ENCODE results near the gene ZNF609.

DNA sequence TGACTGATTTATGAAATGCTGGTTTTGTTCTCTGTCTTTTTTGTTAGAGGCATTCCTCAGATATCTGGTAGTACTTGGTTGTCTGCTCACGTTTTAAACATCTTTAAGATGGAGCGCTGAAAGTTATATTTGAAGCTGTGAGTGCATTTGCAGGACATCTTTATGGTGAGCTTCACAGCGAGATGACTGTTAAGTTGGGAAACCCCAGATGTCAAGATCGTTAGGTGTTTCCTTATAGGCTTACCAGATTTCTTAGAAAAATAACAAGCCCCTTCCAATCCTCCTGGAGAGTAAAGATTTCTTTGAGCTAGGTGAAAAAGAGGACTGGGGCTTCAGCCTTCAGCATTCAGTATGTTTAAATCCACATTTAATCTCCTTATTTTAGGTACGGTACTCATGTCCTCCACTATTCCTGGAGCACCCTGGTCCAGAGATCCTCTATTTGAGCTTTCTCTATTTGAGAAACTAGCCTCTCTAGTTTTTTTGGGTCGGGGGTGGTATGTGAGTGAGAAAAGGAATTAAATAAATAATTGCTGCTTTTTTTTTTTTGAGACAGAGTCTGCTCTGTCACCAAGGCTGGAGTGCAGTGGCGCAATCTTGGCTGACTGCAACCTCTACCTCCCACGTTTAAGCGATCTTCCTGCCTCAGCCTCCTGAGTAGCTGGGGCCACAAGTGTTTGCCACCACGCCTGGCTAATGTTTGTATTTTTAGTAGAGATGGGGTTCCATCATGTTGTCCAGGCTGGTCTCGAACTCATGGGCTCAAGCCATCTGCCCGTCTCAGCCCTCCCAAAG is 72.3 kb downstream of the ZNF609 start:
- no peak for TF ChIP-seq JUND (IDR thresholded peaks at IDR 0.05)
- TF ChIP-seq, protein P1, sequence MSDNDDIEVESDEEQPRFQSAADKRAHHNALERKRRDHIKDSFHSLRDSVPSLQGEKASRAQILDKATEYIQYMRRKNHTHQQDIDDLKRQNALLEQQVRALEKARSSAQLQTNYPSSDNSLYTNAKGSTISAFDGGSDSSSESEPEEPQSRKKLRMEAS (IDR thresholded peaks at IDR 0.05): no peak
- no peak for TF ChIP-seq SIN3A (IDR thresholded peaks at IDR 0.05; ENCODE audit: low read depth)
- no peak for TF ChIP-seq EZH2 (IDR thresholded peaks at IDR 0.05)
- TF ChIP-seq, protein P2, sequence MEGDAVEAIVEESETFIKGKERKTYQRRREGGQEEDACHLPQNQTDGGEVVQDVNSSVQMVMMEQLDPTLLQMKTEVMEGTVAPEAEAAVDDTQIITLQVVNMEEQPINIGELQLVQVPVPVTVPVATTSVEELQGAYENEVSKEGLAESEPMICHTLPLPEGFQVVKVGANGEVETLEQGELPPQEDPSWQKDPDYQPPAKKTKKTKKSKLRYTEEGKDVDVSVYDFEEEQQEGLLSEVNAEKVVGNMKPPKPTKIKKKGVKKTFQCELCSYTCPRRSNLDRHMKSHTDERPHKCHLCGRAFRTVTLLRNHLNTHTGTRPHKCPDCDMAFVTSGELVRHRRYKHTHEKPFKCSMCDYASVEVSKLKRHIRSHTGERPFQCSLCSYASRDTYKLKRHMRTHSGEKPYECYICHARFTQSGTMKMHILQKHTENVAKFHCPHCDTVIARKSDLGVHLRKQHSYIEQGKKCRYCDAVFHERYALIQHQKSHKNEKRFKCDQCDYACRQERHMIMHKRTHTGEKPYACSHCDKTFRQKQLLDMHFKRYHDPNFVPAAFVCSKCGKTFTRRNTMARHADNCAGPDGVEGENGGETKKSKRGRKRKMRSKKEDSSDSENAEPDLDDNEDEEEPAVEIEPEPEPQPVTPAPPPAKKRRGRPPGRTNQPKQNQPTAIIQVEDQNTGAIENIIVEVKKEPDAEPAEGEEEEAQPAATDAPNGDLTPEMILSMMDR (IDR thresholded peaks at IDR 0.05 in 2 of 3, conservative IDR thresholded peaks at IDR 0.05 in 1 of 3; ENCODE audit: borderline replicate concordance in 1 of 3, insufficient read depth in 1 of 3, low read depth in 2 of 3, low read length in 2 of 3): no peak
- TF ChIP-seq CEBPB (IDR thresholded peaks at IDR 0.05; ENCODE audit: low read depth): no peak
- no peak for TF ChIP-seq POLR2A (IDR thresholded peaks at IDR 0.05; ENCODE audit: borderline replicate concordance, extremely low read depth, insufficient read depth, insufficient read length)
- TF ChIP-seq POLR2AphosphoS5 (IDR thresholded peaks at IDR 0.05; ENCODE audit: low read depth, low read length): no peak
- TF ChIP-seq YY1 (IDR thresholded peaks at IDR 0.05; ENCODE audit: extremely low read depth, insufficient replicate concordance, low read depth, low read length): no peak
- TF ChIP-seq, protein P3, sequence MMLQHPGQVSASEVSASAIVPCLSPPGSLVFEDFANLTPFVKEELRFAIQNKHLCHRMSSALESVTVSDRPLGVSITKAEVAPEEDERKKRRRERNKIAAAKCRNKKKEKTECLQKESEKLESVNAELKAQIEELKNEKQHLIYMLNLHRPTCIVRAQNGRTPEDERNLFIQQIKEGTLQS (IDR thresholded peaks at IDR 0.05): no peak
- no peak for TF ChIP-seq SP1 (IDR thresholded peaks at IDR 0.05; ENCODE audit: low read depth)
- TF ChIP-seq EZH2phosphoT487 (IDR thresholded peaks at IDR 0.05; ENCODE audit: borderline replicate concordance): no peak
- no peak for TF ChIP-seq CBX3 (IDR thresholded peaks at IDR 0.05; ENCODE audit: low read depth)
- TF ChIP-seq ELF1 (IDR thresholded peaks at IDR 0.05; ENCODE audit: borderline replicate concordance, low read depth): no peak
